OCI-LY3 (cell line): ENCODE results near the gene FAM163B.

Experiments
- H2AFZ ChIP-seq: fragments of 200-600, 300-600 bp; shearing (Covaris generic); 2 replicates; pipeline ENCODE4 v1.6.0; 2014; ENCODE audit warnings: antibody characterized with exemption, low read depth, low read length
- H3K27ac ChIP-seq: fragments of 200-600, 300-600 bp; sonication (generic); 2 replicates; pipeline ENCODE4 v1.5.1; 2014; ENCODE audit warnings: mild to moderate bottlenecking, low read length, moderate library complexity, mixed read lengths
- H3K27me3 ChIP-seq: fragments of 200-600, 300-600 bp; sonication (generic); 2 replicates; pipeline ENCODE4 v1.6.1; 2014; ENCODE audit warnings: low read depth, low read length, mixed read lengths
- H3K36me3 ChIP-seq: fragments of 200-600, 300-600 bp; sonication (generic); replicated peaks from 2 replicates; pipeline ENCODE3; 2014; ENCODE audit warnings: low read depth, low read length, mixed read lengths
- H3K4me1 ChIP-seq: fragments of 300-600, 200-600 bp; sonication (generic); 2 replicates; pipeline ENCODE4 v1.6.1; 2014; ENCODE audit warnings: low read length, mixed read lengths
- H3K4me2 ChIP-seq: fragments of 200-600, 300-600 bp; sonication (generic); 2 replicates; pipeline ENCODE4 v1.6.1; 2014; ENCODE audit warnings: low read length, mixed read lengths
- H3K4me3 ChIP-seq: fragments of 300-600, 200-600 bp; sonication (generic); 2 replicates; pipeline ENCODE4 v1.5.1; 2014; ENCODE audit warnings: antibody characterized with exemption, mild to moderate bottlenecking, low read length, moderate library complexity
- H3K79me2 ChIP-seq: fragments of 300-600, 200-600 bp; shearing (Covaris generic); 2 replicates; pipeline ENCODE4 v1.6.1; 2014; ENCODE audit warnings: mild to moderate bottlenecking, low read length, mixed read lengths
- H3K9ac ChIP-seq: fragments of 300-600, 200-600 bp; shearing (Covaris generic); 2 replicates; pipeline ENCODE4 v1.6.0; 2014; ENCODE audit warnings: mild to moderate bottlenecking, low read length, moderate library complexity
- H3K9me3 ChIP-seq: fragments of 200-600, 300-600 bp; shearing (Covaris generic); 2 replicates; pipeline ENCODE4 v1.6.1; 2014; ENCODE audit warnings: low read length, mixed read lengths; ENCODE audit not compliant: insufficient read depth
- H4K20me1 ChIP-seq: fragments of 200-600, 300-600 bp; sonication (generic); 2 replicates; pipeline ENCODE4 v1.6.1; 2016; ENCODE audit warnings: low read length, mixed read lengths; ENCODE audit not compliant: insufficient read depth
- CTCF ChIP-seq: fragments of 200-600, 300-600 bp; sonication (generic); IDR thresholded peaks from 2 replicates; pipeline ENCODE4 v1.5.1; 2014; ENCODE audit warnings: antibody characterized with exemption, low read length, low read depth
- EZH2phosphoT487 ChIP-seq: fragments of 200-600 bp; shearing (Covaris generic); IDR thresholded peaks from 2 replicates; pipeline ENCODE4 v1.6.1; 2018; ENCODE audit warnings: antibody characterized with exemption, mixed run types, low read depth

The FAM163B gene

GRCh38 chr9:133569891-133570690 lies 39.1 kb downstream of the FAM163B start:
- H3K4me2 ChIP-seq = no peak overlapping the region
- H3K4me3 ChIP-seq = no peak overlapping the region
- H3K27me3 ChIP-seq = no peaks in the 10 kb centered on the region
- no peak overlapping the region for H3K27ac ChIP-seq
- no peak overlapping the region for H2AFZ ChIP-seq
- no peaks in the 10 kb centered on the region for H3K79me2 ChIP-seq
- no peaks in the 10 kb centered on the region for H4K20me1 ChIP-seq
- TF ChIP-seq EZH2phosphoT487 = no peak
- no peak for TF ChIP-seq CTCF
- H3K4me1 ChIP-seq = no peaks in the 10 kb centered on the region
- H3K9ac ChIP-seq = no peak overlapping the region
- no peaks in the 10 kb centered on the region for H3K9me3 ChIP-seq
- no peaks in the 10 kb centered on the region for H3K36me3 ChIP-seq

GRCh38 chr9:133569121-133569785 lies 39.9 kb downstream of the FAM163B start:
- no peaks in the 10 kb centered on the region for H4K20me1 ChIP-seq
- no peaks in the 10 kb centered on the region for H3K79me2 ChIP-seq
- no peak overlapping the region for H2AFZ ChIP-seq
- no peak overlapping the region for H3K4me3 ChIP-seq
- H3K27me3 ChIP-seq = no peaks in the 10 kb centered on the region
- no peaks in the 10 kb centered on the region for H3K4me1 ChIP-seq
- TF ChIP-seq CTCF (no peak), EZH2phosphoT487 (no peak)
- H3K9me3 ChIP-seq = no peaks in the 10 kb centered on the region
- no peaks in the 10 kb centered on the region for H3K36me3 ChIP-seq
- no peak overlapping the region for H3K27ac ChIP-seq
- no peak overlapping the region for H3K9ac ChIP-seq
- no peak overlapping the region for H3K4me2 ChIP-seq

GRCh38 chr9:133568186-133568585 lies 41.0 kb downstream of the FAM163B start:
- Histone ChIP-seq H3K27me3 (no peaks in the 10 kb centered on the region), H2AFZ (no peak overlapping the region), H4K20me1 (no peaks in the 10 kb centered on the region), H3K36me3 (no peaks in the 10 kb centered on the region), H3K9me3 (no peaks in the 10 kb centered on the region), H3K9ac (no peak overlapping the region), H3K27ac (no peak overlapping the region), H3K79me2 (no peaks in the 10 kb centered on the region), H3K4me1 (no peaks in the 10 kb centered on the region), H3K4me3 (no peak overlapping the region), H3K4me2 (no peak overlapping the region)
- TF ChIP-seq EZH2phosphoT487 (no peak), CTCF (no peak)

GRCh38 chr9:133566817-133567216 lies 42.4 kb downstream of the FAM163B start:
- Histone ChIP-seq H3K9ac (no peak overlapping the region), H2AFZ (no peak overlapping the region), H3K36me3 (no peaks in the 10 kb centered on the region), H3K27ac (no peak overlapping the region), H3K9me3 (no peaks in the 10 kb centered on the region), H4K20me1 (no peaks in the 10 kb centered on the region), H3K4me2 (no peak overlapping the region), H3K4me1 (no peaks in the 10 kb centered on the region), H3K79me2 (no peaks in the 10 kb centered on the region), H3K27me3 (no peaks in the 10 kb centered on the region), H3K4me3 (no peak overlapping the region)
- TF ChIP-seq EZH2phosphoT487 = no peak
- TF ChIP-seq CTCF = no peak
